IMR-90 (cell line): ENCODE results near the gene RASL10A. TPM values are rescaled to one million over a fixed set of nuclear protein-coding genes. Genes with fewer than 3 reads are reported as not detected.

ENCODE experiments used
- ATAC-seq: fragments of 200-7000 bp; cut with Tn5 transposase; 2 replicates; pipeline ENCODE4 v1.9.1; 2020; ENCODE audit warnings: low read depth, mild to moderate bottlenecking, moderate library complexity
- BruUV-seq: library from RNA; stranded (reverse); fragments of 400-500 nt; replicated peaks from 2 replicates; lab custom pipeline; 2021; lab: Mats Ljungman, UMichigan
- CTCF ChIA-PET: fragments of 300-600 bp; formaldehyde crosslinking; extraction: SDS; loops from one replicate; lab custom pipeline; 2021; ENCODE audit warnings: antibody characterized with exemption; lab: Yijun Ruan, JAX
- POLR2A ChIA-PET: fragments of 300-600 bp; sonication (Branson Sonifier 250); formaldehyde crosslinking; loops from one replicate; lab custom pipeline; 2022; ENCODE audit warnings: antibody characterized with exemption; ENCODE audit not compliant: unreplicated experiment; lab: Charles Lee
- DNase-seq: peaks from one replicate; pipeline ENCODE4 v3.0.0; 2013
- H2AFZ ChIP-seq: replicated peaks from 2 replicates; pipeline ENCODE3; 2013; ENCODE audit warnings: low read length, mild to moderate bottlenecking; ENCODE audit not compliant: poor library complexity
- H2AK5ac ChIP-seq: 2 replicates; pipeline ENCODE4 v1.6.1; 2013; ENCODE audit warnings: low read depth, low read length, inconsistent platforms
- H2AK9ac ChIP-seq: replicated peaks from 2 replicates; pipeline ENCODE3; 2013; ENCODE audit warnings: mild to moderate bottlenecking, low read depth, low read length, moderate library complexity; ENCODE audit not compliant: poor library complexity
- H2BK120ac ChIP-seq: 2 replicates; pipeline ENCODE4 v1.6.1; 2013; ENCODE audit warnings: low read depth, low read length, inconsistent platforms
- H2BK15ac ChIP-seq: 3 replicates; pipeline ENCODE4 v1.6.1; 2013; ENCODE audit warnings: low read depth, low read length, inconsistent platforms
- H2BK20ac ChIP-seq: 2 replicates; pipeline ENCODE4 v1.6.1; 2013; ENCODE audit warnings: low read depth, mild to moderate bottlenecking, inconsistent platforms, low read length, moderate library complexity
- H2BK5ac ChIP-seq: 2 replicates; pipeline ENCODE4 v1.6.1; 2013; ENCODE audit warnings: mild to moderate bottlenecking, low read depth, low read length, inconsistent platforms; ENCODE audit not compliant: poor library complexity, severe bottlenecking
- H3K14ac ChIP-seq: replicated peaks from 2 replicates; pipeline ENCODE4 v1.6.1; 2013; ENCODE audit warnings: low read depth, low read length, inconsistent platforms
- H3K18ac ChIP-seq: 2 replicates; pipeline ENCODE4 v1.6.1; 2013; ENCODE audit warnings: low read depth, low read length, control low read depth
- H3K23ac ChIP-seq: 2 replicates; pipeline ENCODE4 v1.6.1; 2013; ENCODE audit warnings: low read depth, low read length, inconsistent platforms
- H3K27ac ChIP-seq: 2 replicates; pipeline ENCODE4 v1.5.1; 2013; ENCODE audit warnings: mild to moderate bottlenecking, control low read depth, low read length; ENCODE audit not compliant: insufficient read depth
- H3K27me3 ChIP-seq: 2 replicates; pipeline ENCODE4 v1.6.1; 2013; ENCODE audit warnings: low read length; ENCODE audit not compliant: control insufficient read depth, insufficient read depth
- H3K36me3 ChIP-seq: 2 replicates; pipeline ENCODE4 v1.6.1; 2013; ENCODE audit warnings: low read length, mixed read lengths; ENCODE audit not compliant: control insufficient read depth, insufficient read depth
- H3K4ac ChIP-seq: 2 replicates; pipeline ENCODE4 v1.6.1; 2013; ENCODE audit warnings: low read depth, low read length, inconsistent platforms
- H3K4me1 ChIP-seq: 2 replicates; pipeline ENCODE4 v1.6.1; 2013; ENCODE audit warnings: low read length, mixed read lengths; ENCODE audit not compliant: control insufficient read depth, insufficient read depth
- H3K4me2 ChIP-seq: 2 replicates; pipeline ENCODE4 v1.6.1; 2013; ENCODE audit warnings: low read depth, mild to moderate bottlenecking, control low read depth, low read length, moderate library complexity
- H3K4me3 ChIP-seq: 2 replicates; pipeline ENCODE4 v1.5.1; 2013; ENCODE audit warnings: low read depth, mild to moderate bottlenecking, control low read depth, low read length, moderate library complexity; ENCODE audit not compliant: insufficient read depth
- H3K56ac ChIP-seq: 2 replicates; pipeline ENCODE4 v1.6.1; 2013; ENCODE audit warnings: low read length, inconsistent platforms; ENCODE audit not compliant: insufficient read depth; ENCODE audit errors: extremely low read depth
- H3K79me1 ChIP-seq, 2 experiments: 2 replicates each; pipeline ENCODE4 v1.6.1; 2013; ENCODE audit warnings: low read length in 2 of 2, inconsistent platforms in 1 of 2, low read depth in 1 of 2
- H3K9ac ChIP-seq: 2 replicates; pipeline ENCODE4 v1.6.1; 2013; ENCODE audit warnings: low read depth, low read length, control low read depth
- H3K9me1 ChIP-seq: 2 replicates; pipeline ENCODE4 v1.6.1; 2013; ENCODE audit warnings: low read length, inconsistent platforms; ENCODE audit not compliant: insufficient read depth
- H3K9me3 ChIP-seq: 2 replicates; pipeline ENCODE4 v1.6.1; 2013; ENCODE audit warnings: low read length; ENCODE audit not compliant: control insufficient read depth, insufficient read depth
- H4K20me1 ChIP-seq: 2 replicates; pipeline ENCODE4 v1.6.1; 2013; ENCODE audit warnings: low read length, inconsistent platforms; ENCODE audit not compliant: insufficient read depth
- H4K5ac ChIP-seq: 2 replicates; pipeline ENCODE4 v1.6.1; 2013; ENCODE audit warnings: mild to moderate bottlenecking, low read depth, low read length, control low read depth
- H4K8ac ChIP-seq, 2 experiments: 2 replicates each; pipeline ENCODE4 v1.6.1; 2013; ENCODE audit warnings: low read depth in 2 of 2, low read length in 2 of 2, control low read depth in 1 of 2, inconsistent platforms in 1 of 2
- H4K91ac ChIP-seq: 2 replicates; pipeline ENCODE4 v1.6.1; 2013; ENCODE audit warnings: low read depth, low read length, inconsistent platforms; ENCODE audit not compliant: insufficient read depth
- BHLHE40 ChIP-seq: fragments of 150-350 bp; IDR thresholded peaks from 2 replicates; pipeline ENCODE4 v1.6.1; 2016; ENCODE audit warnings: mild to moderate bottlenecking, low read depth, low read length
- MAFK ChIP-seq: IDR thresholded peaks from 2 replicates; pipeline ENCODE4 v1.6.1; 2012; ENCODE audit warnings: low read depth, low read length, improper control_type of control experiment
- MXI1 ChIP-seq: IDR thresholded peaks from 2 replicates; pipeline ENCODE4 v1.6.1; 2012; ENCODE audit warnings: low read depth, mild to moderate bottlenecking, low read length, moderate library complexity, borderline replicate concordance
- POLR2A ChIP-seq: IDR thresholded peaks from 2 replicates; pipeline ENCODE4 v1.6.1; 2012; ENCODE audit warnings: mild to moderate bottlenecking, low read depth, low read length
- RCOR1 ChIP-seq: IDR thresholded peaks from 2 replicates; pipeline ENCODE4 v1.6.1; 2012; ENCODE audit warnings: mild to moderate bottlenecking, low read length, improper control_type of control experiment; ENCODE audit not compliant: insufficient replicate concordance
- WGBS, 2 experiments: methylation state at CpG; one replicate each; pipeline versions ENCODE4 v1.1.5 to v1.1.7; 2013; ENCODE audit warnings: missing lambda C conversion rate in 2 of 2; ENCODE audit not compliant: insufficient read length in 1 of 2; ENCODE audit errors: extremely low coverage in 2 of 2; 5-methylcytosine and 5-hydroxymethylcytosine counted together
- dilution Hi-C: fragments of 300-500 bp; cut with HindIII; formaldehyde crosslinking; loops from one replicate; pipeline ENCODE4 v1.14.3; 2018; ENCODE audit warnings: low sequenced_read_pairs; ENCODE audit not compliant: unreplicated experiment
- in situ Hi-C: fragments of 300-500 bp; cut with MboI; formaldehyde crosslinking; loops from 3 replicates; pipeline ENCODE4 v1.14.3; 2019; ENCODE audit warnings: low sequenced_read_pairs, inconsistent platforms, mixed read lengths
- intact Hi-C: fragments of 100-400 bp; cut with micrococcal nuclease; formaldehyde crosslinking; loops from 2 replicates; pipeline ENCODE4 v1.10.0; 2022
- polyA plus RNA-seq, 3 experiments: library from polyadenylated mRNA; depleted of rRNA; stranded (reverse); fragments of >200 nt; gene quantifications; 2 replicates each; pipeline ENCODE4 v1.2.3, GENCODE V29; 2012; ENCODE audit warnings: low replicate concordance in 1 of 3
- total RNA-seq: library from RNA; depleted of rRNA; stranded (reverse); fragments of >200 nt; gene quantifications from 2 replicates; pipeline ENCODE4 v1.2.3, GENCODE V29; 2012
- TF ChIP-seq, protein P1 (sequence below): fragments of 150-350 bp; IDR thresholded peaks from 2 replicates; pipeline ENCODE4 v1.6.1; 2016; ENCODE audit warnings: low read depth, mild to moderate bottlenecking, low read length, moderate library complexity, borderline replicate concordance
- TF ChIP-seq, protein P2 (sequence below): fragments of 150-350 bp; IDR thresholded peaks from 2 replicates; pipeline ENCODE4 v1.6.1; 2017; ENCODE audit warnings: mild to moderate bottlenecking, antibody characterized with exemption, low read length, low read depth

RASL10A gene
- total and polyA plus RNA-seq, 2 of the 4 experiments (the other 2 are of a cell fraction), result 0.26 TPM; not detected in 1

DNA sequence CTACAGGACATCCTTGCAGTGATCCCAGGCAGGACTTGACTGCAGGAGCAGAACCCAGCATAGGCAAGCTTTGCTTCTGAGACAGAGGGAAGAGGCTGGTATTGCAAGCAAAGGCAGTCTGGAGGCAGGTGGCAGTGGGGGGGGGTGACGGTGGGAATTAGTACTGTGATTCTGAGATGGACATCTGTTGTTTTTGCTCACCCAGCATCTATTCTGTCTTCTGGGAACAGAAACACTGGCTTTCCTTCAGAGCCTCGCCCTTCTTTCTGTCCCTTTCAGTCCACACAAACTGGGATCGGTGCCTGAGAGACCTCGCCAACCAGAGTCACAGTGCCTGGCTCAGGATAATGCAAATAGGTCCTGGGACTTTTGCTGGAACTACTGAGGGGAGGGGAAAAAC is 31.2 kb upstream of the RASL10A start:
- H3K4ac ChIP-seq, result no peak overlapping the region
- H3K9me3 ChIP-seq, result no peaks in the 10 kb centered on the region
- CTCF ChIA-PET, result no interaction called here
- no peak overlapping the region for H3K56ac ChIP-seq
- H3K27me3 ChIP-seq, result no peaks in the 10 kb centered on the region
- in situ Hi-C loops (no loop called here), intact Hi-C loops (no loop called here), dilution Hi-C loops (no loop called here)
- no peaks in the 10 kb centered on the region for H3K4me1 ChIP-seq
- H2BK5ac ChIP-seq, result no peak overlapping the region
- peaks cover 11% of the 10 kb centered on the region; the same call in 1 of the 2 replicates for H4K20me1 ChIP-seq
- DNase-seq (no peak), ATAC-seq (no peak)
- H4K91ac ChIP-seq, result no peak overlapping the region
- no peak overlapping the region for H3K27ac ChIP-seq
- no peak overlapping the region for H2AFZ ChIP-seq
- H3K9me1 ChIP-seq, result no peaks in the 10 kb centered on the region
- H3K18ac ChIP-seq, result no peak overlapping the region
- H3K36me3 ChIP-seq, result peaks cover 56% of the 10 kb centered on the region
- no peak overlapping the region for H2BK20ac ChIP-seq
- no peak overlapping the region for H2BK120ac ChIP-seq
- H2AK9ac ChIP-seq, result no peak overlapping the region
- H3K9ac ChIP-seq, result no peak overlapping the region
- BruUV-seq, result no TSS peak
- no peak overlapping the region for H3K4me3 ChIP-seq
- no peak overlapping the region for H4K5ac ChIP-seq
- H3K79me1 ChIP-seq, result no peaks in the 10 kb centered on the region
- H3K23ac ChIP-seq, result no peak overlapping the region
- no peak for TF ChIP-seq BHLHE40
- TF ChIP-seq POLR2A, result no peak
- TF ChIP-seq, protein P1, sequence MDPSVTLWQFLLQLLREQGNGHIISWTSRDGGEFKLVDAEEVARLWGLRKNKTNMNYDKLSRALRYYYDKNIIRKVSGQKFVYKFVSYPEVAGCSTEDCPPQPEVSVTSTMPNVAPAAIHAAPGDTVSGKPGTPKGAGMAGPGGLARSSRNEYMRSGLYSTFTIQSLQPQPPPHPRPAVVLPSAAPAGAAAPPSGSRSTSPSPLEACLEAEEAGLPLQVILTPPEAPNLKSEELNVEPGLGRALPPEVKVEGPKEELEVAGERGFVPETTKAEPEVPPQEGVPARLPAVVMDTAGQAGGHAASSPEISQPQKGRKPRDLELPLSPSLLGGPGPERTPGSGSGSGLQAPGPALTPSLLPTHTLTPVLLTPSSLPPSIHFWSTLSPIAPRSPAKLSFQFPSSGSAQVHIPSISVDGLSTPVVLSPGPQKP, result no peak
- no peak for TF ChIP-seq MXI1
- TF ChIP-seq, protein P2, sequence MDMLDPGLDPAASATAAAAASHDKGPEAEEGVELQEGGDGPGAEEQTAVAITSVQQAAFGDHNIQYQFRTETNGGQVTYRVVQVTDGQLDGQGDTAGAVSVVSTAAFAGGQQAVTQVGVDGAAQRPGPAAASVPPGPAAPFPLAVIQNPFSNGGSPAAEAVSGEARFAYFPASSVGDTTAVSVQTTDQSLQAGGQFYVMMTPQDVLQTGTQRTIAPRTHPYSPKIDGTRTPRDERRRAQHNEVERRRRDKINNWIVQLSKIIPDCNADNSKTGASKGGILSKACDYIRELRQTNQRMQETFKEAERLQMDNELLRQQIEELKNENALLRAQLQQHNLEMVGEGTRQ, result no peak
- no peak for TF ChIP-seq RCOR1
- no peak for TF ChIP-seq MAFK
- H4K8ac ChIP-seq, result no peak overlapping the region
- no peak overlapping the region for H3K4me2 ChIP-seq
- WGBS, 2 experiments, result no CpG with 5 or more reads among the region's 4 CpGs
- H3K14ac ChIP-seq, result no peak overlapping the region
- POLR2A ChIA-PET, result no interaction called here
- no peak overlapping the region for H2BK15ac ChIP-seq
- H2AK5ac ChIP-seq, result no peak overlapping the region
